Sigmoid colon (tissue), 7 donors: ENCODE results near the gene RIT2. TPM values are rescaled to one million over a fixed set of nuclear protein-coding genes. Genes with fewer than 3 reads are reported as not detected.

ENCODE experiments used
- DNase-seq: peaks from one replicate; pipeline ENCODE4 v3.0.0-alpha.2; 2019
- H3K27ac ChIP-seq, 4 donors: fragments of 200-600 bp; sonication (generic); one replicate each; pipeline ENCODE4 v1.5.1; 2016 to 2019; ENCODE audit warnings: mild to moderate bottlenecking in 1 of 4
- H3K27me3 ChIP-seq, 3 donors: fragments of 200-600 bp; sonication (generic); one replicate each; pipeline ENCODE4 v1.5.1; 2019; ENCODE audit warnings: mild to moderate bottlenecking in 1 of 3
- H3K36me3 ChIP-seq, 4 donors: fragments of 200-600 bp; sonication (generic); one replicate each; pipeline ENCODE4 v1.5.1; 2016 to 2019
- H3K4me1 ChIP-seq, 4 donors: fragments of 200-600 bp; sonication (generic); one replicate each; pipeline ENCODE4 v1.5.1; 2017 to 2019
- H3K4me3 ChIP-seq, 4 donors: fragments of 200-600 bp; sonication (generic); one replicate each; pipeline ENCODE4 v1.5.1; 2017 to 2019; ENCODE audit warnings: mild to moderate bottlenecking in 2 of 4, moderate library complexity in 1 of 4
- H3K9me3 ChIP-seq, 4 donors: fragments of 200-600 bp in 3 of 4; sonication (generic) in 3 of 4; one replicate each; pipeline versions ENCODE4 v1.5.1 to v1.6.1; 2013 to 2019
- EP300 ChIP-seq, 4 donors: sonication (generic); formaldehyde crosslinking; IDR thresholded peaks; one replicate each; pipeline ENCODE4 v1.6.1; 2017; ENCODE audit warnings: antibody characterized with exemption in 4 of 4
- POLR2A ChIP-seq, 2 donors: fragments of 450-650 bp; IDR thresholded peaks; one replicate each; pipeline ENCODE4 v1.6.1; 2016; ENCODE audit warnings: antibody characterized with exemption in 2 of 2, mild to moderate bottlenecking in 2 of 2, moderate library complexity in 2 of 2
- POLR2AphosphoS5 ChIP-seq, 4 donors: sonication (generic); formaldehyde crosslinking; IDR thresholded peaks; one replicate each; pipeline ENCODE4 v1.6.1; 2017; ENCODE audit warnings: antibody characterized with exemption in 4 of 4
- WGBS, 2 donors: extraction: QIAGEN DNeasy Blood & Tissue Kit; methylation state at CpG; one replicate each; pipeline ENCODE4 v1.1.7; 2013; 5-methylcytosine and 5-hydroxymethylcytosine counted together
- intact Hi-C: fragments of 100-400 bp; cut with DNase I; formaldehyde crosslinking; loops from one replicate; pipeline ENCODE4 v1.15.1; 2023
- polyA plus RNA-seq, 3 donors: library from polyadenylated mRNA; stranded (reverse); fragments of 200-250 nt; gene quantifications; one replicate each; pipeline ENCODE4 v1.2.3, GENCODE V29; 2013
- total RNA-seq, 4 donors: library from RNA; depleted of rRNA; stranded (reverse); fragments of >200 nt; gene quantifications; one replicate each; pipeline ENCODE4 v1.1.0, GENCODE V29; 2016
- TF ChIP-seq, protein P1 (sequence below), 4 experiments: fragments of 450-650 bp in 3 of 4; fragments of 200-600 bp in 1 of 4; IDR thresholded peaks; one replicate each; pipeline ENCODE4 v1.5.1; 2016 to 2019; ENCODE audit warnings: antibody characterized with exemption in 4 of 4, mild to moderate bottlenecking in 3 of 4, moderate library complexity in 2 of 4
- donor health status: healthy with polysubstance abuse.
- donor health status: Bipolar disorder and iron deficiency.
- donor health status: healthy.

RIT2 gene
- total and polyA plus RNA-seq, 7 donors = 0.17 to 1.8 TPM; not detected in 5

GRCh38 chr18:43134876-43135275 lies 19.4 kb upstream of the RIT2 start:
- H3K4me3 ChIP-seq = no peak overlapping the region
- 48 to 79% methylated on average over 1 of the region's 1 CpG for WGBS, 2 donors
- TF ChIP-seq EP300 (IDR thresholded peaks at IDR 0.05) (no peak), POLR2A (IDR thresholded peaks at IDR 0.05) (no peak), POLR2AphosphoS5 (IDR thresholded peaks at IDR 0.05) (no peak)
- TF ChIP-seq, protein P1, sequence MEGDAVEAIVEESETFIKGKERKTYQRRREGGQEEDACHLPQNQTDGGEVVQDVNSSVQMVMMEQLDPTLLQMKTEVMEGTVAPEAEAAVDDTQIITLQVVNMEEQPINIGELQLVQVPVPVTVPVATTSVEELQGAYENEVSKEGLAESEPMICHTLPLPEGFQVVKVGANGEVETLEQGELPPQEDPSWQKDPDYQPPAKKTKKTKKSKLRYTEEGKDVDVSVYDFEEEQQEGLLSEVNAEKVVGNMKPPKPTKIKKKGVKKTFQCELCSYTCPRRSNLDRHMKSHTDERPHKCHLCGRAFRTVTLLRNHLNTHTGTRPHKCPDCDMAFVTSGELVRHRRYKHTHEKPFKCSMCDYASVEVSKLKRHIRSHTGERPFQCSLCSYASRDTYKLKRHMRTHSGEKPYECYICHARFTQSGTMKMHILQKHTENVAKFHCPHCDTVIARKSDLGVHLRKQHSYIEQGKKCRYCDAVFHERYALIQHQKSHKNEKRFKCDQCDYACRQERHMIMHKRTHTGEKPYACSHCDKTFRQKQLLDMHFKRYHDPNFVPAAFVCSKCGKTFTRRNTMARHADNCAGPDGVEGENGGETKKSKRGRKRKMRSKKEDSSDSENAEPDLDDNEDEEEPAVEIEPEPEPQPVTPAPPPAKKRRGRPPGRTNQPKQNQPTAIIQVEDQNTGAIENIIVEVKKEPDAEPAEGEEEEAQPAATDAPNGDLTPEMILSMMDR (IDR thresholded peaks at IDR 0.05) = no peak

GRCh38 chr18:43130716-43131260 lies 15.3 kb upstream of the RIT2 start:
- H3K27me3 ChIP-seq = no peaks in the 10 kb centered on the region
- TF ChIP-seq, protein P1 (IDR thresholded peaks at IDR 0.05) = no peak
- TF ChIP-seq POLR2AphosphoS5 (IDR thresholded peaks at IDR 0.05) (no peak), EP300 (IDR thresholded peaks at IDR 0.05) (no peak), POLR2A (IDR thresholded peaks at IDR 0.05) (no peak)
- no peaks in the 10 kb centered on the region for H3K9me3 ChIP-seq
- no peaks in the 10 kb centered on the region for H3K36me3 ChIP-seq
- no peak overlapping the region for H3K4me3 ChIP-seq
- H3K27ac ChIP-seq = no peak overlapping the region
- WGBS, 2 donors = 57 to 62% methylated on average over 5 of the region's 5 CpGs
- DNase-seq = no peak
- H3K4me1 ChIP-seq = no peaks in the 10 kb centered on the region
- intact Hi-C loops = no loop called here

More at GRCh38 chr18:43134876-43135275, 19.4 kb upstream of the RIT2 start:
- H3K27ac ChIP-seq = no peak overlapping the region
- DNase-seq = no peak
- intact Hi-C loops = no loop called here
- H3K4me1 ChIP-seq = no peaks in the 10 kb centered on the region
- no peaks in the 10 kb centered on the region for H3K27me3 ChIP-seq
- H3K36me3 ChIP-seq = no peaks in the 10 kb centered on the region
- H3K9me3 ChIP-seq = no peaks in the 10 kb centered on the region

GRCh38 chr18:43129946-43130524 lies 14.6 kb upstream of the RIT2 start:
- no peaks in the 10 kb centered on the region for H3K9me3 ChIP-seq
- 49 to 72% methylated on average over 5 of the region's 5 CpGs for whole genome bisulfite sequencing, 2 donors
- no peak for TF ChIP-seq EP300 (IDR thresholded peaks at IDR 0.05)
- TF ChIP-seq POLR2AphosphoS5 (IDR thresholded peaks at IDR 0.05) = no peak
- no peak for TF ChIP-seq POLR2A (IDR thresholded peaks at IDR 0.05)
- TF ChIP-seq, protein P1 (IDR thresholded peaks at IDR 0.05) = no peak
- intact Hi-C loops = no loop called here
- DNase-seq = no peak
- peak overlapping the region; percentile 23 to 27 (median 24) for H3K4me3 ChIP-seq
- no peak overlapping the region for H3K27ac ChIP-seq
- H3K4me1 ChIP-seq = no peaks in the 10 kb centered on the region
- no peaks in the 10 kb centered on the region for H3K36me3 ChIP-seq
- H3K27me3 ChIP-seq = no peaks in the 10 kb centered on the region

GRCh38 chr18:43125471-43125870 lies 10.0 kb upstream of the RIT2 start:
- Histone ChIP-seq H3K36me3 (no peaks in the 10 kb centered on the region), H3K9me3 (no peaks in the 10 kb centered on the region), H3K4me1 (no peaks in the 10 kb centered on the region), H3K27me3 (no peaks in the 10 kb centered on the region), H3K4me3 (no peak overlapping the region), H3K27ac (no peak overlapping the region)
- TF ChIP-seq, protein P1 (IDR thresholded peaks at IDR 0.05) = no peak
- no peak for TF ChIP-seq POLR2AphosphoS5 (IDR thresholded peaks at IDR 0.05)
- no peak for TF ChIP-seq POLR2A (IDR thresholded peaks at IDR 0.05)
- no peak for TF ChIP-seq EP300 (IDR thresholded peaks at IDR 0.05)
- intact Hi-C loops = no loop called here
- no peak for DNase-seq
- WGBS, 2 donors = 73 to 76% methylated on average over 3 of the region's 3 CpGs

GRCh38 chr18:43122955-43123354 lies 7.5 kb upstream of the RIT2 start:
- DNase-seq = no peak
- TF ChIP-seq, protein P1 (IDR thresholded peaks at IDR 0.05) = no peak
- TF ChIP-seq POLR2A (IDR thresholded peaks at IDR 0.05) = no peak
- no peak for TF ChIP-seq POLR2AphosphoS5 (IDR thresholded peaks at IDR 0.05)
- TF ChIP-seq EP300 (IDR thresholded peaks at IDR 0.05) = no peak
- Histone ChIP-seq H3K27ac (no peak overlapping the region), H3K27me3 (no peaks in the 10 kb centered on the region), H3K9me3 (no peaks in the 10 kb centered on the region), H3K36me3 (no peaks in the 10 kb centered on the region), H3K4me3 (no peak overlapping the region), H3K4me1 (no peaks in the 10 kb centered on the region)
- intact Hi-C loops = no loop called here
